Kidney (tissue), 14 donors: Measurements from ENCODE around the gene TRAK1. TPM values are rescaled to one million over a fixed set of nuclear protein-coding genes. Genes with fewer than 3 reads are reported as not detected.

ENCODE experiments used
- DNase-seq, 5 donors: peaks; one replicate each; pipeline ENCODE4 v3.0.0-alpha.2; 2013 to 2020
- FAIRE-seq: peaks from 2 replicates; lab custom pipeline; 2012; peaks lifted over from hg19 to GRCh38; lab: Jason Lieb, UNC
- H3K27ac ChIP-seq, 2 donors: one replicate each; pipeline ENCODE4 v1.7.0; 2013; ENCODE audit warnings: low read depth in 2 of 2, low read length in 2 of 2, inconsistent platforms in 1 of 2
- H3K27me3 ChIP-seq: one replicate; pipeline ENCODE4 v1.7.1; 2013; ENCODE audit warnings: low read length, inconsistent platforms; ENCODE audit not compliant: control insufficient read depth, insufficient read depth
- H3K36me3 ChIP-seq, 3 donors: one replicate each; pipeline versions ENCODE4 v1.7.0 to v1.7.1; 2013; ENCODE audit warnings: low read length in 3 of 3, control low read depth in 1 of 3, inconsistent platforms in 1 of 3; ENCODE audit not compliant: insufficient read depth in 3 of 3, control insufficient read depth in 2 of 3
- H3K4me1 ChIP-seq, 3 donors: one replicate each; pipeline versions ENCODE4 v1.7.0 to v1.7.1; 2013; ENCODE audit warnings: low read length in 3 of 3, inconsistent platforms in 1 of 3, low read depth in 1 of 3; ENCODE audit not compliant: control insufficient read depth in 2 of 3, insufficient read depth in 2 of 3
- H3K4me3 ChIP-seq, 3 donors: one replicate each; pipeline versions ENCODE4 v1.7.0 to v1.8.1; 2013; ENCODE audit warnings: low read length in 3 of 3, control low read depth in 1 of 3, inconsistent platforms in 1 of 3
- H3K9ac ChIP-seq, 3 donors: one replicate each; pipeline versions ENCODE4 v1.7.0 to v1.7.1; 2013; ENCODE audit warnings: low read length in 3 of 3, control low read depth in 1 of 3, inconsistent platforms in 1 of 3
- H3K9me3 ChIP-seq, 3 donors: one replicate each; pipeline versions ENCODE4 v1.7.0 to v1.7.1; 2013; ENCODE audit warnings: low read length in 3 of 3, control low read depth in 1 of 3, inconsistent platforms in 1 of 3; ENCODE audit not compliant: control insufficient read depth in 2 of 3, insufficient read depth in 1 of 3
- intact Hi-C: fragments of 100-400 bp; cut with DNase I; formaldehyde crosslinking; loops from one replicate; pipeline ENCODE4 v1.11.1; 2022
- polyA plus RNA-seq: library from polyadenylated mRNA; stranded (reverse); fragments of 350-450 nt; fragmentation: Illumina TruSeq; extraction: RNeasy Lipid Tissue Mini Kit (QIAGEN cat#74804); gene quantifications from one replicate; pipeline ENCODE4 v1.2.3, GENCODE V29; 2014; ENCODE audit warnings: low read depth, low replicate concordance; ENCODE audit not compliant: insufficient read depth
- total RNA-seq: library from RNA; stranded (reverse); fragmentation: NEBNext Ultra II Directional; extraction: Animal tissue kit (Norgen Biotek cat#: 25700); gene quantifications from one replicate; pipeline ENCODE4 v1.2.1, GENCODE V29; 2021
- TF ChIP-seq, protein P1 (sequence below): IDR thresholded peaks from 3 replicates; pipeline ENCODE4 v1.5.1; 2012; ENCODE audit warnings: mild to moderate bottlenecking, moderate library complexity, borderline replicate concordance; ENCODE audit not compliant: insufficient read depth; ENCODE audit errors: extremely low read depth
- donor health status: control.
- donor health status: control.
- donor health status: control.
- donor health status: control.
- donor health status: control.
- donor health status: DM: yes; HTN: yes; CAD: no.
- donor health status: Normal renal cell carcinoma (clear cell type).

The TRAK1 gene
- total and polyA plus RNA-seq, 2 donors from 2014 or later, result 16.2 to 41.0 TPM

DNA sequence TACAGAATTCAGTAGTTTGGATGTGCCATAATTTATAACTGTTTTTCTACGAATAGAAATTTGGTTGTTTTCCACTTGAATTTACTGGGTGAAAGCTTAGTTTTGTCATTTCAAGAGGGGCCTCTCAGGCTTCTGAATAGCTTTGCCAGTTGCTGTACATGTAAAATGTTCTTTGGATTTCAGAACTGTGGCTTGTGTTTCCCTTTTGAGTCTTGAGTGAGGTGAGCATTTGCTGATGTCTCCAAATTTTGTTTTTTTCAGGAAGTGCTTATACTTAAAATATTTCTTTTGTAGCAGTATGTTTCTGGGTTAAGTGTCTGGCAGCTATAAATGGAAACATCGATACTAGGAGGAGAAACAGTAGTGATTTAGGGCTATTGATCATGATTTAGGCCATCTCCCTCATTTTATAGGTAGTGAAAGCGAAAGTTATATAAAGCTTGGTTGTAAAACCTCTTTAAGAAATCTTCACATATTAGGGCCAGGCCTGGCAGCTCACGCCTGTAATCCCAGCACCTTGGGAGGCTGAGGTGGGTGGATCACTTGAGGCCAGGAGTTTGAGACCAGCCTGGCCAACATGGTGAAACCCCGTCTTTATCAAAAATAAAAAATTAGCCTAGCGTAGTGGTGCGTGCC is 9.2 kb upstream of the TRAK1 start:
- no peak for FAIRE-seq
- no peaks in the 10 kb centered on the region for H3K27me3 ChIP-seq
- no peaks in the 10 kb centered on the region for H3K36me3 ChIP-seq
- TF ChIP-seq, protein P1, sequence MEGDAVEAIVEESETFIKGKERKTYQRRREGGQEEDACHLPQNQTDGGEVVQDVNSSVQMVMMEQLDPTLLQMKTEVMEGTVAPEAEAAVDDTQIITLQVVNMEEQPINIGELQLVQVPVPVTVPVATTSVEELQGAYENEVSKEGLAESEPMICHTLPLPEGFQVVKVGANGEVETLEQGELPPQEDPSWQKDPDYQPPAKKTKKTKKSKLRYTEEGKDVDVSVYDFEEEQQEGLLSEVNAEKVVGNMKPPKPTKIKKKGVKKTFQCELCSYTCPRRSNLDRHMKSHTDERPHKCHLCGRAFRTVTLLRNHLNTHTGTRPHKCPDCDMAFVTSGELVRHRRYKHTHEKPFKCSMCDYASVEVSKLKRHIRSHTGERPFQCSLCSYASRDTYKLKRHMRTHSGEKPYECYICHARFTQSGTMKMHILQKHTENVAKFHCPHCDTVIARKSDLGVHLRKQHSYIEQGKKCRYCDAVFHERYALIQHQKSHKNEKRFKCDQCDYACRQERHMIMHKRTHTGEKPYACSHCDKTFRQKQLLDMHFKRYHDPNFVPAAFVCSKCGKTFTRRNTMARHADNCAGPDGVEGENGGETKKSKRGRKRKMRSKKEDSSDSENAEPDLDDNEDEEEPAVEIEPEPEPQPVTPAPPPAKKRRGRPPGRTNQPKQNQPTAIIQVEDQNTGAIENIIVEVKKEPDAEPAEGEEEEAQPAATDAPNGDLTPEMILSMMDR, result no peak
- H3K9me3 ChIP-seq, result no peaks in the 10 kb centered on the region
- no peak for DNase-seq
- intact Hi-C loops, result no loop called here
- H3K4me3 ChIP-seq, result no peak overlapping the region
- peaks cover 0 to 20% (median 14%) of the 10 kb centered on the region in 3 donors for H3K4me1 ChIP-seq
- H3K27ac ChIP-seq, result no peak overlapping the region
- H3K9ac ChIP-seq, result peak overlapping the region in 1 of 3 donors; percentile 12

DNA sequence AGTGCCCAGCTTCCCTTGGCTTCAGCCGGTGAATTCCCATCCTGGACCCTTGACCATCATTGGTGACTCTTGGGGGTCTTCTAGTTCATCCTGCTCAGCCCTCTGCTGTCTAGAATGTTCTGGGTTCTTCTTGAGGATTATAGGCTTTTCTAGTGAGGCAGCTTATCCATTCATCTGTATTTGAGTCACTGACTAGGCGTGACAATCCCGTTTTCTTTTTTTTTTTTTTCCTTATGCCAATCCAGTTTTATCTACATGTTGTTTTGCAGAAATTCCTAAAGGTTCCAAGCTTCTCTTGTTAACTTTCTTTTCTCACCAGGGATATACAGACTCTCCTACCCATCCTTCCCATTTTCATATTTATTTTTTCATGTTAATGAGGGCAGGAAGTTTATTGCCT is 6.6 kb upstream of the TRAK1 start:
- H3K27me3 ChIP-seq, result no peaks in the 10 kb centered on the region
- no peak overlapping the region for H3K27ac ChIP-seq
- no peaks in the 10 kb centered on the region for H3K9me3 ChIP-seq
- H3K9ac ChIP-seq, result no peak overlapping the region
- no peak for FAIRE-seq
- H3K4me3 ChIP-seq, result no peak overlapping the region
- TF ChIP-seq, protein P1, result no peak
- intact Hi-C loops, result no loop called here
- peaks cover 2 to 9% (median 5%) of the 10 kb centered on the region in 3 donors for H3K36me3 ChIP-seq
- DNase-seq, result no peak
- H3K4me1 ChIP-seq, result peaks cover 0 to 20% (median 11%) of the 10 kb centered on the region in 3 donors

DNA sequence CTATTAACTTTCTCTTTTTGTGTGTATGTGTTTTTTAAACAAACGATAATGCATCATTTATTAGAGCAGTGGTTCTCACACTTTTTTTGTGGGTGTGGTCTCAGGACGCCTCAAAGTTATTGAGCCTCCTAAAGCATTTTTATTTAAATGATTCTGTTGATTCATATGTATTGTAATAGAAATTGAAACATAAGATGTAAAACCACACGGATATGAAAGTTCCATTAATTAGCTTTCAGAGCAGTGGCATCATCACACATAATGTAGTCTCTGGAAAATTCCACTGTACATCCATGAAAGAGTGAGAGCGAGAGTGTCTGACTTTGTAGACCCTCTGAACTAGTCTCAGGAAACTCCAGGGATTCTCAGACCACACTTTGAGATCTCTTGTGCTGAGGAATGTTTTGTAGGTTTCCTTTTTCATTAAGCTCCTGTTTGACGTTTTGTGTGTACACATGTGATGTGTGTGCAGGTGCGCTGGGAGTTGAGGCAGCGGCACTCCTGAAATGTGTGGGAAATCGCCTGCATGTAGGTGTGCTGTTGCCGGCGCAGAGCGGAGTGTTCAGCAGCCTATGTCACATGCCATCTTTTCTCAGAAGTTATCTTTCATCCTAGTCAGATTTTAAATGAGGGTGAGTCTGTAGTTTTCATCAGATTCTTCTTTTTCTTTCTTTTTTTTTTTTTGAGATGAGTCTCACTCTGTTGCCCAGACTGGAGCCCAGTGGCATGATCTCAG is 5.3 kb upstream of the TRAK1 start:
- no peak overlapping the region for H3K27ac ChIP-seq
- FAIRE-seq (no peak), DNase-seq (no peak)
- H3K4me1 ChIP-seq, result peaks cover 0 to 12% (median 5%) of the 10 kb centered on the region in 3 donors
- H3K36me3 ChIP-seq, result peaks cover 2 to 9% (median 6%) of the 10 kb centered on the region in 3 donors
- H3K9ac ChIP-seq, result no peak overlapping the region
- TF ChIP-seq, protein P1, result no peak
- intact Hi-C loops, result no loop called here
- H3K4me3 ChIP-seq, result no peak overlapping the region
- H3K9me3 ChIP-seq, result no peaks in the 10 kb centered on the region
- H3K27me3 ChIP-seq, result no peaks in the 10 kb centered on the region
